Esophagus muscularis mucosa (tissue), 4 donors: Measurements from ENCODE around the gene EIF3D.

Experiments used
- CTCF ChIP-seq, 3 experiments: fragments of 200-600 bp in 2 of 3; fragments of 450-650 bp in 1 of 3; sonication (generic) in 2 of 3; IDR thresholded peaks; one replicate each; pipeline ENCODE4 v1.5.1; 2017 to 2019; ENCODE audit warnings: antibody characterized with exemption in 3 of 3, mild to moderate bottlenecking in 2 of 3, moderate library complexity in 1 of 3
- EP300 ChIP-seq: sonication (generic); formaldehyde crosslinking; IDR thresholded peaks from one replicate; pipeline ENCODE4 v1.6.1; 2017; ENCODE audit warnings: antibody characterized with exemption
- POLR2A ChIP-seq: fragments of 450-650 bp; IDR thresholded peaks from one replicate; pipeline ENCODE4 v1.6.1; 2017; ENCODE audit warnings: antibody characterized with exemption, moderate library complexity, mild to moderate bottlenecking, low read depth

GRCh38 chr22:36466258-36466657 is 62.7 kb downstream of the EIF3D start:
- TF ChIP-seq CTCF (IDR thresholded peaks at IDR 0.05) (no peak), EP300 (no peak), POLR2A (no peak)
